ENCODE measurements around the gene S1PR1.

The S1PR1 gene

DNA sequence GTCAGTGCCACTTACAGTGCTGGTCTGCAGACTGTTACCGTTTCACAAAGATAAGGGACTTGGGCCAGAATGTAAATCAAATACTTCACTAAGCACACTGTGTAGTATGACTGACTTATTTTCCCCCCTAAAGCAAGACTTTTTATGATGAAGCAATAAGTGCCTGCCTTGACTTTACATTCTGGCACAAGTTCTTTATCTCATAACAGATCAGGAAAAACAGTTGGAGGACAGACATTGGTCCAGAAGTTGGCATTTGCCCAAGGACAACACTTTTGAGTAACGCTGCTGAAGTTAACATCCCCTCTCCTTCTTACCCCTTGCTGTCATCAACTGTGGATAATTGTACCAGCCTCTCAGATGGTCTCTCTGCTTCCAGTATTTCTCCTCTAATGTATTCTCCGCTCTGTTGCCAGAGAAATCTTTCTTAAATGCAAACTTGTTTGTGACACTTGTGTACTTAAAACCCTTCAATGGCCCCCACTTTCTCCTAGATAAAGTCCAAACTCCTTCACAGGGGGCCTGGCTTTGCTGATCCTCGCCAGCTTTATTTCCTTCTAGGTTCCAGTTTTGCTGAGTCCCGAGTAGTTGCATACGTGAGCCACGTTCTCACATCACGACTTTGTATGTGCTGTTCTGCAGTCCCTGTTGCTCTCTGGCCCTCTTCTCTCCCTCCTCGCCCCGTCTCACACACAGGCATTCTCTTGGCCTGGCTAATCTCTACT lies 45.7 kb downstream of the S1PR1 start:
- ATAC-seq: peak; percentile 66
- TF ChIP-seq PATZ1 (CRISPR knock-in tag; IDR thresholded peaks at IDR 0.05; ENCODE audit: borderline replicate concordance): no peak
- 0 out of 2 replicates have a peak, but pooled peaks have one; percentile 32 for TF ChIP-seq TSHZ2 (CRISPR knock-in tag; IDR thresholded peaks at IDR 0.05)
- no peak for TF ChIP-seq RARB (CRISPR knock-in tag; IDR thresholded peaks at IDR 0.05)
- TF ChIP-seq, protein P1, sequence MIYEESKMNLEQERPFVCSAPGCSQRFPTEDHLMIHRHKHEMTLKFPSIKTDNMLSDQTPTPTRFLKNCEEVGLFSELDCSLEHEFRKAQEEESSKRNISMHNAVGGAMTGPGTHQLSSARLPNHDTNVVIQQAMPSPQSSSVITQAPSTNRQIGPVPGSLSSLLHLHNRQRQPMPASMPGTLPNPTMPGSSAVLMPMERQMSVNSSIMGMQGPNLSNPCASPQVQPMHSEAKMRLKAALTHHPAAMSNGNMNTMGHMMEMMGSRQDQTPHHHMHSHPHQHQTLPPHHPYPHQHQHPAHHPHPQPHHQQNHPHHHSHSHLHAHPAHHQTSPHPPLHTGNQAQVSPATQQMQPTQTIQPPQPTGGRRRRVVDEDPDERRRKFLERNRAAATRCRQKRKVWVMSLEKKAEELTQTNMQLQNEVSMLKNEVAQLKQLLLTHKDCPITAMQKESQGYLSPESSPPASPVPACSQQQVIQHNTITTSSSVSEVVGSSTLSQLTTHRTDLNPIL (CRISPR knock-in tag; IDR thresholded peaks at IDR 0.05; ENCODE audit: low read depth): no peak
- no peak for TF ChIP-seq ESRRG (CRISPR knock-in tag; IDR thresholded peaks at IDR 0.05)
- TF ChIP-seq ISL1 (CRISPR knock-in tag; IDR thresholded peaks at IDR 0.05): peak; percentile 78
- no peak for TF ChIP-seq ZNF8 (CRISPR knock-in tag; IDR thresholded peaks at IDR 0.05)
- TF ChIP-seq TOX (CRISPR knock-in tag; IDR thresholded peaks at IDR 0.05; ENCODE audit: borderline replicate concordance): no peak

GRCh38 chr1:101283443-101283842 lies 46.6 kb downstream of the S1PR1 start:
- ATAC-seq: no peak
- TF ChIP-seq CSRNP3 (CRISPR knock-in tag; IDR thresholded peaks at IDR 0.05) (no peak), ARNTL (CRISPR knock-in tag; IDR thresholded peaks at IDR 0.05; ENCODE audit: borderline replicate concordance, low read depth) (no peak), ZFP30 (CRISPR knock-in tag; IDR thresholded peaks at IDR 0.05) (no peak), ZC3H10 (CRISPR knock-in tag; IDR thresholded peaks at IDR 0.05) (no peak), ZNF70 (CRISPR knock-in tag; IDR thresholded peaks at IDR 0.05) (no peak), ZNF8 (CRISPR knock-in tag; IDR thresholded peaks at IDR 0.05) (no peak), ESRRG (CRISPR knock-in tag; IDR thresholded peaks at IDR 0.05) (no peak), TSHZ2 (CRISPR knock-in tag; IDR thresholded peaks at IDR 0.05) (no peak)
- TF ChIP-seq, protein P1 (CRISPR knock-in tag; IDR thresholded peaks at IDR 0.05; ENCODE audit: low read depth): no peak

DNA sequence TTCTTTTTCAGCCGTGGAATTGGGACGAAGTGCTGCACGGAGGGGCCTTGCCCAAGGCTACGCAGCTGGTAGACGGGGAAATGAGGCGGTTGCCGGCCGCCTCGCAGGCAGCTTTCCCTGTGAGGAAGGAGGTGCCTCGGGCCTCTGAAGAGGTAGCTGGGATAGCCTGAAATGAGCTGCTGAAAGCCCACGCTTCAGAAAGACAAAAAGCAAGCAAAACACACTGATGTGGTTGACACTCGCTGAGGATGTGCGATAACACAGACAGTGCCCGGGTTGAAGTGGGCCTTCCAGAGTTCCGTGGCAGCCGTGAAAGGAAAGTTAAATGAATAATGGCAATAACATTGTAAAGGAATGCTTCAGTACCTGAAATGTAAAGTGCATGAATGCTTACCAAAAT lies 47.2 kb downstream of the S1PR1 start:
- TF ChIP-seq TCF4 (CRISPR knock-in tag; IDR thresholded peaks at IDR 0.05; ENCODE audit: borderline replicate concordance): no peak
- no peak for TF ChIP-seq RARB (CRISPR knock-in tag; IDR thresholded peaks at IDR 0.05)
- no peak for TF ChIP-seq CSDC2 (CRISPR knock-in tag; IDR thresholded peaks at IDR 0.05)
- no peak for TF ChIP-seq SNAI2 (CRISPR knock-in tag; IDR thresholded peaks at IDR 0.05)
- TF ChIP-seq BACH2 (CRISPR knock-in tag; IDR thresholded peaks at IDR 0.05; ENCODE audit: borderline replicate concordance): no peak
- TF ChIP-seq CSRNP3 (CRISPR knock-in tag; IDR thresholded peaks at IDR 0.05): no peak
- TF ChIP-seq, protein P1 (CRISPR knock-in tag; IDR thresholded peaks at IDR 0.05; ENCODE audit: low read depth): no peak
- no peak for TF ChIP-seq GLIS3 (CRISPR knock-in tag; IDR thresholded peaks at IDR 0.05)
- no peak for TF ChIP-seq ZC3H10 (CRISPR knock-in tag; IDR thresholded peaks at IDR 0.05)
- TF ChIP-seq ESRRG (CRISPR knock-in tag; IDR thresholded peaks at IDR 0.05): no peak
- no peak for TF ChIP-seq ARNTL (CRISPR knock-in tag; IDR thresholded peaks at IDR 0.05; ENCODE audit: borderline replicate concordance, low read depth)
- ATAC-seq: no peak
